AG04449 (cell line): Measurements from ENCODE around the gene NBEA.
A peak's percentile ranks its signal among the peaks of the same experiment; 100 is the strongest.

Experiments
- CTCF ChIA-PET: fragments of 350-600 bp; formaldehyde crosslinking; extraction: SDS; loops from one replicate; lab custom pipeline; 2021; ENCODE audit warnings: antibody characterized with exemption; lab: Yijun Ruan, JAX
- POLR2A ChIA-PET: fragments of 400-600, 350-600 bp; formaldehyde crosslinking; extraction: SDS; loops from one replicate; lab custom pipeline; 2020; ENCODE audit warnings: antibody characterized with exemption, inconsistent platforms; lab: Yijun Ruan, JAX
- DNase-seq: peaks from one replicate; pipeline ENCODE4 v3.0.0-alpha.2; 2010; ENCODE audit warnings: low read depth, low spot score
- H3K4me3 ChIP-seq: 2 replicates; pipeline ENCODE4 v1.5.1; 2011; ENCODE audit warnings: low read depth, mild to moderate bottlenecking, control low read depth, low read length
- CTCF ChIP-seq: IDR thresholded peaks from one replicate; pipeline ENCODE4 v1.5.1; 2011; ENCODE audit warnings: mild to moderate bottlenecking, moderate library complexity, low read length, control low read depth, inconsistent platforms; ENCODE audit not compliant: insufficient read depth; ENCODE audit errors: missing control alignments

NBEA gene

GRCh38 chr13:34941835-34942731 lies at the start of gene NBEA:
Gene NBEA, plus strand, starts transcription at chr13:34942270. Its CDS starts 551 bp downstream, at chr13:34942821.
- CTCF ChIA-PET: no interaction called here
- DNase-seq: no peak
- POLR2A ChIA-PET: no interaction called here
- H3K4me3 ChIP-seq: peak within 1 kb of the TSS; percentile 79
- TF ChIP-seq CTCF: peak; percentile 12

- ChIA-PET POLR2A (no interaction called here), CTCF (no interaction called here)
- no peak for DNase-seq
- H3K4me3 ChIP-seq: no peak overlapping the region
- no peak for TF ChIP-seq CTCF
These were observed 47.3 kb upstream of the NBEA start for GRCh38 chr13:34894756-34895155.

- TF ChIP-seq CTCF: no peak
- H3K4me3 ChIP-seq: no peak overlapping the region
- no peak for DNase-seq
These were observed 44.9 kb upstream of the NBEA start for GRCh38 chr13:34897220-34897619.

GRCh38 chr13:34899888-34900287 lies 42.2 kb upstream of the NBEA start:
- CTCF ChIA-PET: no interaction called here

More at GRCh38 chr13:34897220-34897619, 44.9 kb upstream of the NBEA start:
- CTCF ChIA-PET: no interaction called here
- POLR2A ChIA-PET: no interaction called here

GRCh38 chr13:34900288-34900739 lies 41.8 kb upstream of the NBEA start:
- no peak for TF ChIP-seq CTCF

More at GRCh38 chr13:34899888-34900287, 42.2 kb upstream of the NBEA start:
- no peak for DNase-seq
- no peak for TF ChIP-seq CTCF
- no peak overlapping the region for H3K4me3 ChIP-seq
- POLR2A ChIA-PET: no interaction called here

GRCh38 chr13:34901572-34901971 lies 40.5 kb upstream of the NBEA start:
- POLR2A ChIA-PET: no interaction called here
- DNase-seq: no peak
- CTCF ChIA-PET: no interaction called here
- H3K4me3 ChIP-seq: no peak overlapping the region
- no peak for TF ChIP-seq CTCF

More at GRCh38 chr13:34900288-34900739, 41.8 kb upstream of the NBEA start:
- DNase-seq: no peak
- H3K4me3 ChIP-seq: no peak overlapping the region
- POLR2A ChIA-PET: no interaction called here
- CTCF ChIA-PET: no interaction called here
